Fibroblast of villous mesenchyme (primary cell): ENCODE measurements around the gene LPAR2. TPM values are rescaled to one million over a fixed set of nuclear protein-coding genes. Genes with fewer than 3 reads are reported as not detected.

Experiments used
- DNase-seq: peaks from one replicate; pipeline ENCODE4 v3.0.0-alpha.2; 2010; ENCODE audit warnings: low read depth
- H3K4me3 ChIP-seq: 2 replicates; pipeline ENCODE4 v1.5.1; 2011; ENCODE audit warnings: low read depth, mild to moderate bottlenecking, low read length
- total RNA-seq: library from RNA; depleted of rRNA; stranded (reverse); fragments of >200 nt; gene quantifications from 2 replicates; pipeline ENCODE4 v1.2.3, GENCODE V29; 2012
- TF ChIP-seq, protein P1 (sequence below): IDR thresholded peaks from 2 replicates; pipeline ENCODE4 v1.5.1; 2012; ENCODE audit warnings: low read depth, mild to moderate bottlenecking, low read length; ENCODE audit not compliant: insufficient read depth

Gene LPAR2
- total RNA-seq, 1 donor, result 0.86 TPM

DNA sequence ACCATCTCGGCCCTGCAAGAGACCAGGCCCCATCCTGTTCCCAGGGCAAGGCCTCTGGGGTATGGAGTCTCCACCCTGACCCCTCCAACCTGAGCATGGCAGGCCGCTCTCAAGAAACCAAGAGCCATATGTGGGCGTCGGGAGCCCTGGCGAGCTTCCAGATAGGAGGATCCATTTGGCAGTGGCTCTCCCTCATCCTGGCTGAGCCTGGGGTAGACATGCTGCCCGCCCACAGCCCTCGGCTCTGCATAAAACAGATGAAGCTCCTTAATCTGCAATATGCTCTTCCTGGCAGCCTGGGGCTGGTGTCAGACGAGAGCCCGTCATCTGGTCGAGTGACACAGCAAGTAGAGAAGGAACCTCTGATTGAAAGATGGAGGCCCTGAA lies 29.4 kb upstream of the LPAR2 start:
- TF ChIP-seq, protein P1, sequence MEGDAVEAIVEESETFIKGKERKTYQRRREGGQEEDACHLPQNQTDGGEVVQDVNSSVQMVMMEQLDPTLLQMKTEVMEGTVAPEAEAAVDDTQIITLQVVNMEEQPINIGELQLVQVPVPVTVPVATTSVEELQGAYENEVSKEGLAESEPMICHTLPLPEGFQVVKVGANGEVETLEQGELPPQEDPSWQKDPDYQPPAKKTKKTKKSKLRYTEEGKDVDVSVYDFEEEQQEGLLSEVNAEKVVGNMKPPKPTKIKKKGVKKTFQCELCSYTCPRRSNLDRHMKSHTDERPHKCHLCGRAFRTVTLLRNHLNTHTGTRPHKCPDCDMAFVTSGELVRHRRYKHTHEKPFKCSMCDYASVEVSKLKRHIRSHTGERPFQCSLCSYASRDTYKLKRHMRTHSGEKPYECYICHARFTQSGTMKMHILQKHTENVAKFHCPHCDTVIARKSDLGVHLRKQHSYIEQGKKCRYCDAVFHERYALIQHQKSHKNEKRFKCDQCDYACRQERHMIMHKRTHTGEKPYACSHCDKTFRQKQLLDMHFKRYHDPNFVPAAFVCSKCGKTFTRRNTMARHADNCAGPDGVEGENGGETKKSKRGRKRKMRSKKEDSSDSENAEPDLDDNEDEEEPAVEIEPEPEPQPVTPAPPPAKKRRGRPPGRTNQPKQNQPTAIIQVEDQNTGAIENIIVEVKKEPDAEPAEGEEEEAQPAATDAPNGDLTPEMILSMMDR, result no peak
- DNase-seq, result no peak
- no peak overlapping the region for H3K4me3 ChIP-seq

DNA sequence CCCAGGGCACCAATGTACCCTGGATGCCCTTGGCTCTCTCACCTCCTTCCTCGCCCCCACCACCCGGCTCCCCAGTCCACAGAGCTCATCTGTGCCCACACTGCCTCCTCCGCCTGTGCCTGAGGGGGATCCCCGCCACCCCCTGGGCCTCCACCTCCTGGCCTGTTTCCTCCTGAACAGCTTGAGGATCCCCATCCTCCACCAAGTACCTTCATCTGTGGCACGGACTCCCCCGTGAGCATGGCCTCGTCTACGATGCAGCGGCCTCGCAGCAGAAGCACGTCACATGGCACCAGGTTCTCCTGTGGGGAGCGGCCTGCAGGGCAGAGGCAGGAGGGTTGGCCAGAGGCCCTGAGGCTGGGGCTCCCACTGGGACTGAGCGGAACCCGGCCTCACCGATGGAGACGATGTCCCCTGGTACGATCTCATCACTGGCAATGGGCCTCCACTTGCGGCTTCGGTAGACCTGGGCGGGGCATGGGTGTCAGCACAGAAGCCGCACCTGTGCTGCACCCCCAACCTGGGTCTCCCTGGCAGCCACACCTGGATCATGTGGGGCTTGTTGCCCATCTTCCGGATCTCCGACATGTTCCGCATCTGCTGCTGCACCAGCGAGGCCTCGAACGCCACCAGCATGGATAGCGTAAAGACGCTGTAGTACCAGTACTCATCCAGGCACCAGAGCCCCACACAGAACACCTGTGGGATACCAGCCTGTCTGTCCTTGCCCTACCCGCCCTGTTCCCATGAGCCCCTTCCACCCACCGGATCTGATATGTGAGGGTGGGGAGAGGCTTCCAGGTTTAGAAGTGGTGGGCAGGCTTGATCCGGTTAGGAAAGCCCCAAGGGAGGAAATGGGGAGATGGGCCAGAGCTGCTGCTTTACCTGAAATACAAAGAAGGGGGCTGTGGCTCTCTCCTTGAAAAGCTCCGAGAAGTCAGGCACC lies 28.7 kb upstream of the LPAR2 start:
- no peak overlapping the region for H3K4me3 ChIP-seq

DNA sequence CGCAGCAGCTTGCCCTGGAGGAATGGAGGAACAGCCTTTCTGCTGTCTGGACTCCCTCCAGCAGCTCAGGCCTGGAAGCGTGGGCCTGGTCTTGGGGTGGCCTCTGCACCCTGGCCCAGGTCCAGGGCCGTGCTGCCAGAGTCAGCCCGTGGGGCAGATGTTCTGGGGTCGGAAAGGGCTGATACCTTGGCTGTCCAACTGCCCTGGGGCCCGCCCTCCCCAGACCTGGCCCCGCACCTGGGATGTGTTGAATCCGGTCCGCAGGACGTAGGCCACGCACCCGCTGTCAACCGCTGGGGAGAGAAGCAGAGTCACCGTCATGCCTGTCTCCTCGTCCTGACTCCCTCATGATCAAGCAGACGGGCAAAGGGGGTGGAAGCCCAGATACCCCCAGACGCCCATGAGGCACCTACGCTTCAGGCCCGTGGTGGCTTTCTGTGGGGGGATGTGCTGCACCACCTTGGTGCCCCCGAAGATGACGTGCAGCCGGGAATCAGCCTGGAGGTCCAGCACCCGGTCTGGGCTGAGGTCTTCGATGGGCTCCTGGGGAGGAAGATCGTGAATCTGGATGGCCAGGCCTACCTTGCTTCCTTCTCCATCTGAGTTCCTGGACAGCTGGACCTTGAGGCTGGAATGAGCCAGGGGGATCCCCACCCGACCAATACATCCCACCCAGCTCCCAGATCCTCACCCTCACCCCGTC lies 27.8 kb upstream of the LPAR2 start:
- H3K4me3 ChIP-seq, result no peak overlapping the region
- TF ChIP-seq, protein P1, result no peak
- no peak for DNase-seq

More for the DNA sequence above, 28.7 kb upstream of the LPAR2 start:
- TF ChIP-seq, protein P1, result no peak
- no peak for DNase-seq

DNA sequence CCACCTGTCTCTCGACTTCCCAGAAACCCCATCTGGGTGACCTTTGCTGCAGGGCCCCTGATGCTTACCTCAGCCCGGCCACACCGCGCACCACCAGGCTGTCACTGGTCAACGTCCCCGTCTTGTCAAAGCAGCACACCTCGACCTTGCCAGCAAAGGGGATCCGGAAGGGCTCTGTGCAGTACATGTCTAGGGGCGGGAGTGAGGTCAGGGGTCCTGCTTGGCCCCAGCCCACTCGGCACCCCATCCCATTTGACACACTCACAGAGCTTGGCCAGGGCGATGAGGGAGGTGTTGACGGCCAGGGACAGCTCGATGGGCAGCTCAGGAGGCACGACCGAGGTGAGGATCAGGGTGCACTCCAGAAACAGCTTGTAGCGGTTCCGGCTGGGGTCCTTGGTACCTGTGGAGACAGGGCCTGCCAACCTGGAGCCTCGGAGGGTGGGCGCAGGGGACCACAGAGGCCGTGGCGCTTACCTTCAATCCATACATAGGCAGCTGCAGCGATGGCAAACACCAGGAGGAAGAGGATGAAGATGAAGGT lies 27.1 kb upstream of the LPAR2 start:
- TF ChIP-seq, protein P1, result no peak
- H3K4me3 ChIP-seq, result no peak overlapping the region
- DNase-seq, result no peak

DNA sequence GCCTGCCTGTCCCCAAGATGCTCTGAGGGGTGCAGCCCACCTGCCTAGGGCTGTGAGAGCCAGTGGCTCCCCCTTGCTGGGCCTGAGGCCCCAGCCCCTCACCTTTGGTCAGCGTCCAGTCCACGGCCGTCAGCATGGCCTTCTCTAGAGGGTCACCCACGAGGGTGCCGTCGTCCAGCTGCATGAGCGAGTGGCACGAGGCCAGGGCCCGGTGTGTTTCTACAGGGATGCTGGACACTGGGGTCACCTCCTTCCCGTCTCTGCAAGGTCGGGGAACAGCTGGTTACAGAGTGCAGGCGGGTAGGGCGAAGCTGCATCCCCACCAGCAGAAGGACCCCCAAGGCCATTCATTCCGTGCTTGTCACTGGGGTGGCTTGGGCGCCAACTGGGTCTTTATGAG lies 26.4 kb upstream of the LPAR2 start:
- no peak for DNase-seq
- H3K4me3 ChIP-seq, result no peak overlapping the region
- TF ChIP-seq, protein P1, result no peak

DNA sequence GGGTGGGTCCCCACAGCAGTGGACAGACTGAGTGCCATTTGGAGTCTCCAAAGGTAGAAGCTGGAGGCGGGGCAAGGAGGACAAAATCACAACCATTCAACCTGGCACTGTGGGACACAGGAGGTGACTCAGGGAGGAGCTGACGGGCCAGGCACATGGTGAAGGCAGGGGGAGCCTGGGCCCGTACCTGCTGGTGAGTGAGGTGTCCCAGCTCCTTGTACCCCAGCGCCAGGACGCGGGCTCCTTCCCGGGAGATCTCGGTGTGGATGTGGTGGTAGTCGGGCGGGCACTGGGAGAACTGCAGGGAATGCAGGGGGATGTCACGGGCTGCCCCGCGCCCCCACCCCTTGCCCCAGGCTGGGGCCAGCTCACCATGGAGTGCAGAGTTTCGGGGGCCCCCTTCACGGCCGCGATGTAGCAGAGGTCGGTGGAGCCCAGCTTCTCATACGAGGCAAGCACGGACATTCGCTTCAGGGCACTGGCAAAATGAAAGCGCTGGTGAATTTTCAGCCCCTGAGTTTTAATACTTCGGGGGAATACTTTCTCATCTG lies 25.7 kb upstream of the LPAR2 start:
- TF ChIP-seq, protein P1, result no peak
- no peak overlapping the region for H3K4me3 ChIP-seq
- DNase-seq, result no peak
